Loucy (cell line): ENCODE measurements around the gene CCS.

ENCODE experiments used
- H2AFZ ChIP-seq: fragments of 200-600 bp; sonication (generic); 2 replicates; pipeline ENCODE4 v1.6.0; 2016; ENCODE audit warnings: antibody characterized with exemption, mild to moderate bottlenecking, low read length, moderate library complexity
- H3F3A ChIP-seq: fragments of 200-600 bp; 2 replicates; pipeline ENCODE4 v1.6.0; 2016; ENCODE audit warnings: antibody characterized with exemption, low read depth, mild to moderate bottlenecking
- H3K27me3 ChIP-seq: fragments of 200-600 bp; sonication (generic); 2 replicates; pipeline ENCODE4 v1.6.1; 2014; ENCODE audit warnings: low read length, mild to moderate bottlenecking; ENCODE audit not compliant: insufficient read depth, poor library complexity, severe bottlenecking
- H3K36me3 ChIP-seq: fragments of 200-600 bp; sonication (generic); 2 replicates; pipeline ENCODE4 v1.6.1; 2016; ENCODE audit warnings: low read length; ENCODE audit not compliant: insufficient read depth
- H3K4me1 ChIP-seq: fragments of 200-600 bp; sonication (generic); 2 replicates; pipeline ENCODE4 v1.5.1; 2014; ENCODE audit warnings: low read length, mild to moderate bottlenecking; ENCODE audit not compliant: insufficient read depth, poor library complexity, severe bottlenecking
- H3K4me2 ChIP-seq: fragments of 200-600 bp; sonication (generic); 2 replicates; pipeline ENCODE4 v1.6.0; 2014; ENCODE audit warnings: antibody characterized with exemption, low read length, low read depth, mild to moderate bottlenecking; ENCODE audit not compliant: poor library complexity, severe bottlenecking
- H3K4me3 ChIP-seq: fragments of 200-600 bp; sonication (generic); 2 replicates; pipeline ENCODE4 v1.5.1; 2014; ENCODE audit warnings: low read length, mild to moderate bottlenecking, mixed read lengths; ENCODE audit not compliant: poor library complexity, severe bottlenecking
- H3K79me2 ChIP-seq: fragments of 200-600 bp; sonication (generic); 2 replicates; pipeline ENCODE4 v1.6.1; 2014; ENCODE audit warnings: low read length; ENCODE audit not compliant: insufficient read depth
- H3K9ac ChIP-seq: fragments of 200-600 bp; sonication (generic); 2 replicates; pipeline ENCODE4 v1.6.0; 2014; ENCODE audit warnings: mild to moderate bottlenecking, low read depth, low read length, moderate library complexity; ENCODE audit not compliant: poor library complexity, severe bottlenecking
- H3K9me2 ChIP-seq: fragments of 200-600 bp; sonication (generic); replicated peaks from 2 replicates; pipeline ENCODE4 v1.6.1; 2016; ENCODE audit warnings: low read depth, low read length, mixed read lengths
- H3K9me3 ChIP-seq: fragments of 200-600 bp; sonication (generic); 2 replicates; pipeline ENCODE4 v1.6.1; 2014; ENCODE audit warnings: mild to moderate bottlenecking, antibody characterized with exemption, low read length, low read depth; ENCODE audit not compliant: insufficient read depth
- H4K20me1 ChIP-seq: fragments of 200-600 bp; sonication (generic); 2 replicates; pipeline ENCODE4 v1.6.0; 2014; ENCODE audit warnings: antibody characterized with exemption, low read length, mild to moderate bottlenecking; ENCODE audit not compliant: insufficient read depth, poor library complexity, severe bottlenecking
- EZH2phosphoT487 ChIP-seq: fragments of 200-600 bp; IDR thresholded peaks from 2 replicates; pipeline ENCODE4 v1.6.1; 2018; ENCODE audit warnings: antibody characterized with exemption, mild to moderate bottlenecking, moderate library complexity, borderline replicate concordance
- TF ChIP-seq, protein P1 (sequence below): fragments of 200-600 bp; sonication (generic); conservative IDR thresholded peaks from 2 replicates; pipeline ENCODE4 v1.5.1; 2014; ENCODE audit warnings: mild to moderate bottlenecking, antibody characterized with exemption, low read length

Gene CCS

GRCh38 chr11:66569076-66569475 is 23.9 kb upstream of the CCS start:
- H3K9ac ChIP-seq, result no peak overlapping the region
- H3K9me2 ChIP-seq, result no peaks in the 10 kb centered on the region
- H3K4me1 ChIP-seq, result peaks cover 2% of the 10 kb centered on the region
- peak overlapping the region; percentile 98; the same call in 1 of the 2 replicates for H2AFZ ChIP-seq
- H3K79me2 ChIP-seq, result no peaks in the 10 kb centered on the region
- no peaks in the 10 kb centered on the region for H3K36me3 ChIP-seq
- no peaks in the 10 kb centered on the region for H3K27me3 ChIP-seq
- H3K4me2 ChIP-seq, result peak overlapping the region; percentile 85
- no peaks in the 10 kb centered on the region for H3F3A ChIP-seq
- H3K4me3 ChIP-seq, result no peak overlapping the region
- no peaks in the 10 kb centered on the region for H3K9me3 ChIP-seq
- no peaks in the 10 kb centered on the region for H4K20me1 ChIP-seq
- TF ChIP-seq, protein P1, sequence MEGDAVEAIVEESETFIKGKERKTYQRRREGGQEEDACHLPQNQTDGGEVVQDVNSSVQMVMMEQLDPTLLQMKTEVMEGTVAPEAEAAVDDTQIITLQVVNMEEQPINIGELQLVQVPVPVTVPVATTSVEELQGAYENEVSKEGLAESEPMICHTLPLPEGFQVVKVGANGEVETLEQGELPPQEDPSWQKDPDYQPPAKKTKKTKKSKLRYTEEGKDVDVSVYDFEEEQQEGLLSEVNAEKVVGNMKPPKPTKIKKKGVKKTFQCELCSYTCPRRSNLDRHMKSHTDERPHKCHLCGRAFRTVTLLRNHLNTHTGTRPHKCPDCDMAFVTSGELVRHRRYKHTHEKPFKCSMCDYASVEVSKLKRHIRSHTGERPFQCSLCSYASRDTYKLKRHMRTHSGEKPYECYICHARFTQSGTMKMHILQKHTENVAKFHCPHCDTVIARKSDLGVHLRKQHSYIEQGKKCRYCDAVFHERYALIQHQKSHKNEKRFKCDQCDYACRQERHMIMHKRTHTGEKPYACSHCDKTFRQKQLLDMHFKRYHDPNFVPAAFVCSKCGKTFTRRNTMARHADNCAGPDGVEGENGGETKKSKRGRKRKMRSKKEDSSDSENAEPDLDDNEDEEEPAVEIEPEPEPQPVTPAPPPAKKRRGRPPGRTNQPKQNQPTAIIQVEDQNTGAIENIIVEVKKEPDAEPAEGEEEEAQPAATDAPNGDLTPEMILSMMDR, result no peak
- TF ChIP-seq EZH2phosphoT487, result no peak

DNA sequence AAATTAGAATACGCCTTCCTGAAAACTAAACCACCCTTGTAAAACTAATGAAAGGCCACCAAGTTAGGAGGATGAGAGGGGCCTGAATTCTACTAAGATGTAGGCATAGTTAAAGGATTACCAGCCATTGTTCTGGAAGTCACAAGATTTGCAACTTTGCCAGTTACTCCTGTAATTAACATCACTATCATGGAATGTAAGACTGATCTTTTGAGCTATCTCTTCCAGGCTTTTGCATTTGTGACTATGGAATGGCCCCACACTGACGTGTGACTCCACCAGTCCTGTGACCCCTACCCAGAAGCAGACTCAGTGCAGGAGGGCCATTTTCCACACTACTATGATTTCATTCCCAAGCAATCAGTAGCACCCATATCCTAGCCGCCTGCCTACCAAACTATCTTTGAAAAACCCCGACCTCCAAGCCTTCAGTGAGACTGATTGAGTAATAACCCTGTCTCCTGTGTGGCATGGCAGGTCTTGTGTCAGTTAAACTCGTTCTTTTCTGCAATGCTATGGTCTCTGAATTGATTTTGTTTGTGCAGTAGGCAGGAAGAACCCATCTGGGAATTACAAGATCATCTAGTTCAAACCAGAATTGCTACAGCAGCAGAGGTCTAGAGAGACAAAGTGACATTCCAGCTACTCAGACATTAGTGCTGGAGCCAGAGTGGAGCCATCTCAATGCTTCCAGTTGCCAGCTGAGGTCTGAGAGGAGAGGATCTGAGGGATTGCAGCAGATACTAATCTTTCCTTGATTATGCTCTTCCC is 22.7 kb upstream of the CCS start:
- Histone ChIP-seq H3K4me2 (no peak overlapping the region), H3K9ac (no peak overlapping the region), H3K9me2 (no peaks in the 10 kb centered on the region), H2AFZ (no peak overlapping the region), H3K9me3 (no peaks in the 10 kb centered on the region), H3K36me3 (no peaks in the 10 kb centered on the region), H3K4me1 (peaks cover 2% of the 10 kb centered on the region), H3K79me2 (no peaks in the 10 kb centered on the region), H3K4me3 (no peak overlapping the region), H3F3A (no peaks in the 10 kb centered on the region), H4K20me1 (no peaks in the 10 kb centered on the region), H3K27me3 (no peaks in the 10 kb centered on the region)
- TF ChIP-seq, protein P1, result no peak
- TF ChIP-seq EZH2phosphoT487, result no peak

DNA sequence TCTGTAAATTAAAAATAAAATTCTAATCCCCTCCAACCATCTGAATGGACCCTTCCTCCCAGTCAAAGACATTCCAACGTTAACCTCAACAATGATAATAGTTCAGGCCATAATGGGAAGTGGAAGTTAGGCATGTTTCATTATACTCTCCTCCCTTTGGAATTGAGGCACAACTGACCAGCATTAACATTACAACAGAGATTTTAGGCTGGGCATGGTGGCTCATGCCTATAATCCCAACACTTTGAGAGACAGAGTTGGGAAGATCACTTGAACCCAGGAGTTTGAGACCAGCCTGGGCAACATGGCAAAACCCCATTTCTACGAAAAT is 22.2 kb upstream of the CCS start:
- no peak for TF ChIP-seq EZH2phosphoT487
- TF ChIP-seq, protein P1, result no peak
- Histone ChIP-seq H3K9ac (no peak overlapping the region), H3K4me3 (no peak overlapping the region), H2AFZ (no peak overlapping the region), H3K9me2 (no peaks in the 10 kb centered on the region), H3K27me3 (no peaks in the 10 kb centered on the region), H4K20me1 (no peaks in the 10 kb centered on the region), H3K36me3 (no peaks in the 10 kb centered on the region), H3F3A (no peaks in the 10 kb centered on the region), H3K9me3 (no peaks in the 10 kb centered on the region), H3K4me2 (no peak overlapping the region), H3K4me1 (peaks cover 2% of the 10 kb centered on the region), H3K79me2 (no peaks in the 10 kb centered on the region)
